Measurements from ENCODE around the gene ADAM8. TPM values are rescaled to one million over a fixed set of nuclear protein-coding genes. Genes with fewer than 3 reads are reported as not detected.

The ADAM8 gene
- total RNA-seq, 2 donors from 2014 or later: 3.7 to 5.5 TPM

- no peak for TF ChIP-seq CTCF (conservative IDR thresholded peaks at IDR 0.05)
- no peaks in the 10 kb centered on the region for H3K36me3 ChIP-seq (ENCODE audit: control insufficient read depth, insufficient read depth, low read length)
- Mint-ChIP-seq H3K4me3 (peak overlapping the region; percentile 75), H3K9me3 (no peaks in the 10 kb centered on the region), H3K4me1 (peaks cover 12% of the 10 kb centered on the region), H3K27ac (peak overlapping the region; percentile 39), H3K36me3 (ENCODE audit: low read depth) (peaks cover 14% of the 10 kb centered on the region), H3K27me3 (ENCODE audit: insufficient read depth) (peaks cover 37% of the 10 kb centered on the region)
- H3K4me1 ChIP-seq (ENCODE audit: control insufficient read depth, insufficient read depth, low read length): no peaks in the 10 kb centered on the region
- 5% methylated on average over 11 to 15 of the region's 15 CpGs for WGBS, 2 experiments (ENCODE audit: insufficient coverage in 1 of 2, insufficient read length in 1 of 2)
- H3K9ac ChIP-seq (ENCODE audit: extremely low read depth, low read length, poor library complexity, severe bottlenecking): peak overlapping the region; percentile 41
- H3K4me3 ChIP-seq (ENCODE audit: low read length): peak overlapping the region; percentile 79
- no peak overlapping the region for H3K27ac ChIP-seq (ENCODE audit: low read depth, low read length)
- H3K9me3 ChIP-seq (ENCODE audit: control insufficient read depth, low read length): no peaks in the 10 kb centered on the region
- no peak for DNase-seq
- peaks cover 49% of the 10 kb centered on the region for H3K27me3 ChIP-seq (ENCODE audit: control insufficient read depth, insufficient read depth, low read length, poor library complexity, severe bottlenecking)
Observed at GRCh38 chr10:133238466-133238804, 38.2 kb downstream of the ADAM8 start.

GRCh38 chr10:133237588-133238465 lies 38.8 kb downstream of the ADAM8 start, which contains the start of gene VENTX:
Gene VENTX, plus strand, starts transcription at chr10:133237855. Its CDS starts 60 bp downstream, at chr10:133237915.
- no peaks in the 10 kb centered on the region for H3K36me3 ChIP-seq (ENCODE audit: control insufficient read depth, insufficient read depth, low read length)
- H3K27ac Mint-ChIP-seq: peak within 1 kb of the TSS; percentile 39
- H3K4me1 Mint-ChIP-seq: peaks cover 12% of the 10 kb centered on the region
- H3K4me3 ChIP-seq (ENCODE audit: low read length): peak within 1 kb of the TSS; percentile 79
- H3K36me3 Mint-ChIP-seq (ENCODE audit: low read depth): peaks cover 14% of the 10 kb centered on the region
- 1 to 3% methylated on average over 25 to 57 of the region's 60 CpGs for WGBS, 2 experiments (ENCODE audit: insufficient coverage in 1 of 2, insufficient read length in 1 of 2)
- no peaks in the 10 kb centered on the region for H3K4me1 ChIP-seq (ENCODE audit: control insufficient read depth, insufficient read depth, low read length)
- H3K27ac ChIP-seq (ENCODE audit: low read depth, low read length): no peak within 1 kb of the TSS
- H3K9me3 Mint-ChIP-seq: no peaks in the 10 kb centered on the region
- peak; percentile 99 for DNase-seq
- H3K9ac ChIP-seq (ENCODE audit: extremely low read depth, low read length, poor library complexity, severe bottlenecking): peak within 1 kb of the TSS; percentile 41
- no peak for TF ChIP-seq CTCF (conservative IDR thresholded peaks at IDR 0.05)
- peaks cover 55% of the 10 kb centered on the region for H3K27me3 ChIP-seq (ENCODE audit: control insufficient read depth, insufficient read depth, low read length, poor library complexity, severe bottlenecking)
- H3K4me3 Mint-ChIP-seq: peak within 1 kb of the TSS; percentile 75
- peaks cover 43% of the 10 kb centered on the region for H3K27me3 Mint-ChIP-seq (ENCODE audit: insufficient read depth)
- H3K9me3 ChIP-seq (ENCODE audit: control insufficient read depth, low read length): no peaks in the 10 kb centered on the region

GRCh38 chr10:133237241-133237587 lies 39.5 kb downstream of the ADAM8 start:
- no peak overlapping the region for H3K27ac Mint-ChIP-seq
- Histone ChIP-seq H3K27ac (ENCODE audit: low read depth, low read length) (no peak overlapping the region), H3K4me1 (ENCODE audit: control insufficient read depth, insufficient read depth, low read length) (no peaks in the 10 kb centered on the region), H3K9me3 (ENCODE audit: control insufficient read depth, low read length) (no peaks in the 10 kb centered on the region), H3K9ac (ENCODE audit: extremely low read depth, low read length, poor library complexity, severe bottlenecking) (no peak overlapping the region), H3K4me3 (ENCODE audit: low read length) (peak overlapping the region; percentile 79), H3K36me3 (ENCODE audit: control insufficient read depth, insufficient read depth, low read length) (no peaks in the 10 kb centered on the region), H3K27me3 (ENCODE audit: control insufficient read depth, insufficient read depth, low read length, poor library complexity, severe bottlenecking) (peaks cover 61% of the 10 kb centered on the region)
- DNase-seq: no peak
- H3K4me1 Mint-ChIP-seq: peaks cover 12% of the 10 kb centered on the region
- peaks cover 14% of the 10 kb centered on the region for H3K36me3 Mint-ChIP-seq (ENCODE audit: low read depth)
- no peaks in the 10 kb centered on the region for H3K9me3 Mint-ChIP-seq
- WGBS, 2 experiments (ENCODE audit: insufficient coverage in 1 of 2, insufficient read length in 1 of 2): 0 to 1% methylated on average over 5 to 32 of the region's 32 CpGs
- no peak for TF ChIP-seq CTCF (conservative IDR thresholded peaks at IDR 0.05)
- peak overlapping the region; percentile 75 for H3K4me3 Mint-ChIP-seq
- peaks cover 49% of the 10 kb centered on the region for H3K27me3 Mint-ChIP-seq (ENCODE audit: insufficient read depth)
